Lung microvascular endothelial cell (primary cell): ENCODE results near the gene MAP7. TPM values are rescaled to one million over a fixed set of nuclear protein-coding genes. Genes with fewer than 3 reads are reported as not detected.
"Not testable (repeated sequence)": the region's sequence is repeated elsewhere in the genome, so short reads cannot be mapped to it uniquely, and the experiment has no call there.

ENCODE experiments used
- DNase-seq, 2 donors: peaks; one replicate each; pipeline versions ENCODE4 v3.0.0 to v3.0.0-alpha.2; 2010; ENCODE audit warnings: low read depth in 2 of 2
- total RNA-seq: library from RNA; depleted of rRNA; stranded (reverse); fragments of >200 nt; gene quantifications from 2 replicates; pipeline ENCODE4 v1.2.1, GENCODE V29; 2014

The MAP7 gene
- total RNA-seq, 1 donor from 2014 or later, result 0.40 TPM

DNA sequence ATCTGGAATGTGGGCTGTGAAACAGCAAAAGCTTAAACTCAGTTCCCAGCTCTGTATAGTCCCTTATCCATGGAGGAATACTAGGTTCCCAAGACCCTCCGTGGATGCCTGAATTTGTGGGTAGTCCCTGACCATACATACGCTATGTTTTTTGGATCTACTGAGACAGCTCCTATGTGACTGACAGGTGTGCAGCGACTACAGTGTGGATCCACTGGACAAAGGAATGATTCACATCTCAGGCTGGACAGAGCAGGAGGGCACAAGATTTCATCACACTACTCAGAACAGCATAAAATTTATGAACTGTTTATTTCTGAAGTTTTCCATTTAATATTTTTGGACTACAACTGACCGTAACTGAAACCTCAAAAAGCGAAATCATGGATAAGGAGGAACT lies 125.3 kb downstream of the MAP7 start:
- no peak for DNase-seq

DNA sequence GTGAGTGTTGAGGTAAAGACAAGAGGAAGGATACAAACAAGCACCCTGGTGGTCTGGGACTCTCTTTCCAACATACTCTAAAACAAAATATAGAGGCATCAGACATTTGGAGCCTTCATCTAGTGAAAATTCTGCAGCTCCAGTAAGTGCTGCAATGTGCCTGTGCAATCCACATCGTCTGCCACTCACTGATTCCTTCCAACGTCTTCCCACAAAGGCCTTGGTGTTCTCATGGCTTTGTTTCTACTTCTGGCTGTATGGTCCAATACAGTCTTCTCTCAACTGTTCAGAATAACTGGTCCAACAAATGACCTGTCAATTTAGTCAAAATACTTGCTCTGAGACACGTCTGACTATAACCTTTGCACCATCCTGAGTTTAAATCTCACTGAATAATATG lies 125.8 kb downstream of the MAP7 start:
- no peak for DNase-seq

GRCh38 chr6:136421537-136422158 lies 128.6 kb downstream of the MAP7 start:
- DNase-seq, result no peak

DNA sequence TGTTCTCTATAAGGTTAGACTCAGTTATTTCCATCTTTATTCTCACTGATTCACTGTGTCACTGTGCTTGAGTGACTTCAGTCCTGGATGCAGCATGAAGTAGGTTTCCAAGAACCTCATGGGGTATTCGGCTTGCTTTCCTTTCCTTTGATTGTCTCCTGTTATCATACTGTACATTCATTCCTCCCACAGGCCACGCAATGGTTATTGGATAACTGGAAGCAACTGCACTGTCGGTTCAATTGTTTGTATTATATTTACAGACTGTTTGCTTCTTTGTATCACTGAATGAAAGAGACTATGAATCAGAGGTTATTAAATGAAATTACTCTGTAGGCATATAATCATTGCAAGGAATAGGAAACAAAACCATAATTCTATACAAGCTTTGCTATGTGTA lies 129.4 kb downstream of the MAP7 start:
- no peak for DNase-seq

DNA sequence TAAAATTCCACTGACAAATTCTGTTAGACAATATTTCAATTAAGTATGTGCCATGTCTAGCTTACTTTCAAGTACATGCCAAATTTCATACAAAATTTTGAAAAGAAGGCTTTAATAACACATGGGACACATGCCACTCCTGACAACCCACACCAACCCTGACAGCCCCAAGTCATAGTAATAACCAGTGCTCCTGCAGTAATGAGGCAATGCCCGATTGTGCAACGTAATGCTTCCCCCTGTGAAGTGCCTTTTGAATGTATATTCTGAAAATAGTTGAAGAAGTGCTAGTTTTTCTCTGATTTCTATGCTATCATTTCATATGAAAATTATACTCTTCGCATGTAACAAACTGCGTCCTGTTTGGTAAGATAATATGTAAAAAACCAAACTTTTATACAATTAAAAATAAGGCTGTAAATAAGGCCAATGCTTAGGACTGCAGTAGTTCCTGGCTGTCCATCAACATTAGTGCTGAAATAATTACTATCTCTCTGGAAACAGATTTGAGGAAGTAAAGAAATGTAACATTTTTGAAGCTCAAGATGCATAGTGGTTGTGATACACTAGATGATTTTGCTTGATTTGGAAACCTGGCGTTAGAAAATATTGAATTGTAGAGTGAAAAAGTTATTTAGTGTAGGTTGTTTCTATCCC lies 134.7 kb downstream of the MAP7 start:
- DNase-seq, result no peak

GRCh38 chr6:136412410-136412809 lies 137.8 kb downstream of the MAP7 start:
- no peak for DNase-seq

- DNase-seq, result no peak
These were observed 138.5 kb downstream of the MAP7 start for GRCh38 chr6:136411453-136412354.

DNA sequence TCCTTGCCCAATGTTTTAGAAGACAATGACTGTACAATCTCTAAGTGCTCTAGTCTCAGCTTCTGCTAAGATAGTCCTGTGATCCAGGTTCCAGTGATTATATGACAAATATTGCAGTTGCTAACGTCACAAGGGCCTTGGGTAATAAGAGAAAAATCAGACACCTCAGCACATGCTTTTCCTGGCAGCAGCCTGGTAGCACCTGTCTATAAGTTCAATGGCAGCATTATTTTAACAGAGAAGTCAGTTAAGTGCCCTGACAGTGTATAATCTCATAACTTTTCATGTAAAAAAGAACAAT lies 139.2 kb downstream of the MAP7 start:
- no peak for DNase-seq

GRCh38 chr6:136410201-136411024 lies 139.8 kb downstream of the MAP7 start:
- no peak for DNase-seq

DNA sequence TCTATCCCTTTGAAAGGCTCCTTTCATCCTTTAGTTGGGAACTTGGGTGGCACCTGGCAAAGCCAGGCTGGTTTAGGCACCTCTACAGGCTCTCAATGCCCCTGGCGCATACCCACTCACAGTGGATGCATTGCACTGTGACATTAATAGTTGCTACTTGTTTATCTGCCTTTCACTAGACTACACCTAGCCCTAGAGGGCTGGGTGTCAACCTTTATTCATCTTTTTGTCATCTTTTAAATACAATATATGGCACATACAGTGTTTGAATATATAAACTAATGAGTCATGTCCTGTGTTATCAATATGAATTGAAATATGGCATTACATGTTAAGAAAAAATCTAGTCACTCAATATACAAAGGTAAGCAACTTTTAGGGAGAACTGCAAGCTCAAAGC lies 140.6 kb downstream of the MAP7 start:
- DNase-seq, result no peak

DNA sequence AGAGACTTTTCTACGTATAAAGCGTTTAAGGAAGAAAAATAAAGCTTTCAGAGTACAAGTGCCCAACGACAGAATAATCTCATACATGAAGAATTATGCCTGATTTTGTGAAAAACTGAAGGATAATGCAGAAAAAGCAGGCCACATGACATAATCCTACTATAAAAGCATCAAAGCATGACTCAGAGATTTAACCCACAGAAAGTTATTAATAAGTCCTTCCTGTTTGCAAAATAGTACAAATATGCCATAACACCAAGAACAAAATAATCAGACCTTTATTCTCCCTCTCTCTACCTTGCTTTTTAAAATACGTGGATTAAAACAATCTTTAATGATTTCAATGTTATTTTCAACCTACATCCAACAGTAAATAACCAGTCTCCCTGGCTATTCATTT lies 142.0 kb downstream of the MAP7 start:
- DNase-seq, result peak in 1 of 2 donors; percentile 42

- DNase-seq, result no peak
These were observed 144.7 kb downstream of the MAP7 start for GRCh38 chr6:136405420-136406029.

GRCh38 chr6:136404627-136405419 lies 145.4 kb downstream of the MAP7 start:
- no peak for DNase-seq

- DNase-seq, result no peak
These were observed 146.2 kb downstream of the MAP7 start for GRCh38 chr6:136404007-136404406.

GRCh38 chr6:136403110-136403980 lies 146.9 kb downstream of the MAP7 start:
- DNase-seq, result peak in 1 of 2 donors; percentile 55

- DNase-seq, result no peak
These were observed 148.5 kb downstream of the MAP7 start for GRCh38 chr6:136401749-136402148.

GRCh38 chr6:136401236-136401635 lies 149.0 kb downstream of the MAP7 start:
- not testable (repeated sequence) for DNase-seq

- DNase-seq, result no peak
These were observed 151.8 kb downstream of the MAP7 start for GRCh38 chr6:136398453-136398852.

GRCh38 chr6:136396908-136397307 lies 153.3 kb downstream of the MAP7 start:
- no peak for DNase-seq
